H1 (cell line): ENCODE data around the gene NSF. TPM values are rescaled to one million over a fixed set of nuclear protein-coding genes. Genes with fewer than 3 reads are reported as not detected.
"Not testable (repeated sequence)": the region's sequence is repeated elsewhere in the genome, so short reads cannot be mapped to it uniquely, and the experiment has no call there.

Experiments used
- CTCF ChIA-PET: fragments of 300-600 bp; sonication (Branson Sonifier 250); formaldehyde crosslinking; loops from one replicate; lab custom pipeline; 2021; ENCODE audit not compliant: partially characterized antibody; lab: Charles Lee
- POLR2A ChIA-PET: fragments of 300-600 bp; sonication (Branson Sonifier 250); formaldehyde crosslinking; loops from one replicate; lab custom pipeline; 2021; ENCODE audit warnings: inconsistent platforms; ENCODE audit not compliant: partially characterized antibody; lab: Charles Lee
- DNase-seq, 2 experiments: peaks; one replicate each; pipeline versions ENCODE4 v3.0.0 to v3.0.0-alpha.2; 2010 to 2022; ENCODE audit warnings: low spot score in 2 of 2, low read depth in 1 of 2, mixed read lengths in 1 of 2
- FAIRE-seq: peaks from 2 replicates; lab custom pipeline; 2011; peaks lifted over from hg19 to GRCh38; lab: Jason Lieb, UNC
- H2AFZ ChIP-seq: 2 replicates; pipeline ENCODE4 v1.8.1; 2012; ENCODE audit warnings: low read length, inconsistent platforms
- H2AK5ac ChIP-seq: 2 replicates; pipeline ENCODE4 v1.6.1; 2013; ENCODE audit warnings: low read depth, low read length
- H2BK120ac ChIP-seq: replicated peaks from 2 replicates; pipeline ENCODE3; 2013; ENCODE audit warnings: low read depth, low read length, inconsistent platforms
- H2BK12ac ChIP-seq: 2 replicates; pipeline ENCODE4 v1.6.1; 2013; ENCODE audit warnings: low read depth, low read length
- H2BK15ac ChIP-seq: 2 replicates; pipeline ENCODE4 v1.6.1; 2013; ENCODE audit warnings: low read length
- H2BK20ac ChIP-seq: 2 replicates; pipeline ENCODE4 v1.6.1; 2013; ENCODE audit warnings: low read length
- H2BK5ac ChIP-seq: 2 replicates; pipeline ENCODE4 v1.6.1; 2013; ENCODE audit warnings: low read depth, low read length
- H3K14ac ChIP-seq: 2 replicates; pipeline ENCODE4 v1.6.1; 2013; ENCODE audit warnings: inconsistent platforms; ENCODE audit not compliant: insufficient read length
- H3K18ac ChIP-seq: 2 replicates; pipeline ENCODE4 v1.6.1; 2013; ENCODE audit warnings: low read length; ENCODE audit errors: extremely low read depth
- H3K23ac ChIP-seq: 2 replicates; pipeline ENCODE4 v1.6.1; 2013; ENCODE audit warnings: inconsistent platforms; ENCODE audit not compliant: insufficient read length
- H3K23me2 ChIP-seq: 2 replicates; pipeline ENCODE4 v1.6.1; 2013; ENCODE audit warnings: low read depth, low read length
- H3K27ac ChIP-seq: 2 replicates; pipeline ENCODE4 v1.6.1; 2011; ENCODE audit warnings: low read depth, low read length, inconsistent platforms
- H3K27me3 ChIP-seq, 4 experiments: replicated peaks in 1 of 4; 1 replicate in 1 of 4; 2 replicates in 3 of 4; pipeline versions ENCODE4 v1.6.1 to v1.8.1; 2011 to 2013; ENCODE audit warnings: low read length in 3 of 4, mild to moderate bottlenecking in 3 of 4, inconsistent platforms in 2 of 4, mixed read lengths in 2 of 4, moderate library complexity in 1 of 4; ENCODE audit not compliant: control insufficient read depth in 3 of 4, insufficient read depth in 3 of 4; ENCODE audit errors: extremely low read depth in 1 of 4
- H3K36me3 ChIP-seq, 4 experiments: 2 replicates each; pipeline versions ENCODE4 v1.6.1 to v1.8.1; 2011 to 2013; ENCODE audit warnings: mild to moderate bottlenecking in 4 of 4, low read length in 3 of 4, moderate library complexity in 2 of 4, control low read depth in 1 of 4, inconsistent platforms in 1 of 4; ENCODE audit not compliant: insufficient read depth in 4 of 4, control insufficient read depth in 2 of 4
- H3K4ac ChIP-seq: replicated peaks from 2 replicates; pipeline ENCODE3; 2013; ENCODE audit warnings: low read length, low read depth, mixed read lengths, inconsistent platforms; ENCODE audit not compliant: insufficient read length
- H3K4me1 ChIP-seq, 4 experiments: replicated peaks in 1 of 4; 1 replicate in 1 of 4; 2 replicates in 3 of 4; pipeline versions ENCODE4 v1.6.1 to v1.8.1; 2011 to 2013; ENCODE audit warnings: low read length in 3 of 4, inconsistent platforms in 2 of 4, mixed read lengths in 1 of 4; ENCODE audit not compliant: insufficient read depth in 4 of 4, control insufficient read depth in 3 of 4
- H3K4me2 ChIP-seq, 2 experiments: 2 replicates each; pipeline versions ENCODE4 v1.6.1 to v1.8.1; 2011 to 2013; ENCODE audit warnings: low read depth in 2 of 2, low read length in 2 of 2, control low read depth in 1 of 2, inconsistent platforms in 1 of 2, mild to moderate bottlenecking in 1 of 2; ENCODE audit not compliant: insufficient read depth in 1 of 2
- H3K4me3 ChIP-seq, 4 experiments: fragments of 200-600, 300-600 bp in 1 of 4; sonication (generic), shearing (Covaris generic), sonication (Bioruptor Twin) in 1 of 4; 2 replicates each; pipeline versions ENCODE4 v1.5.1 to v1.8.1; 2011 to 2016; ENCODE audit warnings: low read length in 4 of 4, low read depth in 3 of 4, control low read depth in 2 of 4, inconsistent platforms in 2 of 4, mild to moderate bottlenecking in 2 of 4, mixed read lengths in 1 of 4, moderate library complexity in 1 of 4; ENCODE audit not compliant: insufficient read depth in 2 of 4; ENCODE audit errors: extremely low read depth in 1 of 4
- H3K56ac ChIP-seq: replicated peaks from 2 replicates; pipeline ENCODE3; 2013; ENCODE audit warnings: low read depth, mild to moderate bottlenecking, mixed read lengths, low read length, inconsistent platforms; ENCODE audit not compliant: insufficient read length
- H3K79me1 ChIP-seq: 2 replicates; pipeline ENCODE4 v1.6.1; 2013; ENCODE audit warnings: low read depth, low read length, control low read depth
- H3K79me2 ChIP-seq, 2 experiments: 2 replicates each; pipeline versions ENCODE4 v1.6.1 to v1.8.1; 2012 to 2013; ENCODE audit warnings: low read length in 2 of 2, mild to moderate bottlenecking in 2 of 2, inconsistent platforms in 1 of 2; ENCODE audit not compliant: insufficient read depth in 2 of 2, control insufficient read depth in 1 of 2
- H3K9ac ChIP-seq, 4 experiments: replicated peaks in 1 of 4; 1 replicate in 1 of 4; 2 replicates in 3 of 4; pipeline versions ENCODE4 v1.6.1 to v1.8.1; 2011 to 2013; ENCODE audit warnings: low read depth in 3 of 4, low read length in 3 of 4, control low read depth in 2 of 4, mild to moderate bottlenecking in 2 of 4, moderate library complexity in 2 of 4, inconsistent platforms in 1 of 4; ENCODE audit errors: extremely low read depth in 1 of 4
- H3K9me3 ChIP-seq, 2 experiments: 2 replicates each; pipeline versions ENCODE4 v1.6.1 to v1.8.1; 2012 to 2013; ENCODE audit warnings: mild to moderate bottlenecking in 2 of 2, moderate library complexity in 2 of 2, control low read depth in 1 of 2, inconsistent platforms in 1 of 2, low read depth in 1 of 2, low read length in 1 of 2, mixed read lengths in 1 of 2; ENCODE audit not compliant: insufficient read depth in 2 of 2
- H4K20me1 ChIP-seq, 2 experiments: replicated peaks in 1 of 2; 2 replicates each; pipeline versions ENCODE3 to v1.8.1; 2011 to 2013; ENCODE audit warnings: inconsistent platforms in 2 of 2, low read length in 2 of 2, mild to moderate bottlenecking in 1 of 2; ENCODE audit not compliant: insufficient read depth in 2 of 2, control insufficient read depth in 1 of 2
- H4K5ac ChIP-seq: 2 replicates; pipeline ENCODE4 v1.6.1; 2013; ENCODE audit warnings: low read length, low read depth, mixed read lengths, inconsistent platforms; ENCODE audit not compliant: insufficient read length
- H4K8ac ChIP-seq: 2 replicates; pipeline ENCODE4 v1.8.0; 2013; ENCODE audit warnings: mild to moderate bottlenecking, moderate library complexity, low read length, inconsistent platforms; ENCODE audit not compliant: insufficient read depth; ENCODE audit errors: extremely low read depth
- H4K91ac ChIP-seq: replicated peaks from 2 replicates; pipeline ENCODE3; 2013; ENCODE audit warnings: low read length, mixed read lengths, inconsistent platforms; ENCODE audit not compliant: insufficient read length
- WGBS, 2 experiments: shearing (Covaris generic) in 1 of 2; methylation state at CpG; one replicate each; pipeline versions ENCODE4 v1.1.6 to v1.1.7; 2013 to 2015; ENCODE audit warnings: low lambda C conversion rate in 2 of 2, mixed read lengths in 2 of 2, inconsistent platforms in 1 of 2, low coverage in 1 of 2, missing lambda C conversion rate in 1 of 2; ENCODE audit not compliant: insufficient replicate concordance in 2 of 2, insufficient coverage in 1 of 2, insufficient read length in 1 of 2; ENCODE audit errors: extremely low coverage in 1 of 2, missing lambda C conversion rate in 1 of 2; 5-methylcytosine and 5-hydroxymethylcytosine counted together
- polyA plus RNA-seq, 7 experiments: library from polyadenylated mRNA; depleted of rRNA in 3 of 7; stranded (reverse) in 5 of 7; unstranded in 2 of 7; fragments of >200 nt in 5 of 7; fragments of 200-250 nt in 2 of 7; gene quantifications; 1 replicate in 5 of 7; 2 replicates in 1 of 7; 4 replicates in 1 of 7; pipeline versions ENCODE4 v1.2.1 to v1.2.3, GENCODE V29; 2011 to 2013; ENCODE audit warnings: missing spikeins in 2 of 7, mixed read lengths in 2 of 7
- total RNA-seq: library from RNA; stranded (reverse); fragmentation: NEBNext Ultra II Directional; extraction: Animal tissue kit (Norgen Biotek cat#: 25700); gene quantifications from 2 replicates; pipeline ENCODE4 v1.2.1, GENCODE V29; 2021

Gene NSF
- total and polyA plus RNA-seq, 2 of the 8 experiments (the other 6 are each of a cell fraction or from before 2014, with no cell fraction given): 13.0 to 27.7 TPM

GRCh38 chr17:46611304-46611703 lies 20.8 kb downstream of the NSF start:
- H3K4me1 ChIP-seq, H2BK5ac ChIP-seq, H2BK20ac ChIP-seq, H3K79me2 ChIP-seq, H3K79me1 ChIP-seq, H3K9me3 ChIP-seq, H3K27me3 ChIP-seq, POLR2A ChIA-PET, H2BK12ac ChIP-seq, H4K91ac ChIP-seq, H3K4me2 ChIP-seq, H4K5ac ChIP-seq, DNase-seq, H3K23ac ChIP-seq, H2BK15ac ChIP-seq, H3K27ac ChIP-seq, H3K18ac ChIP-seq, H3K23me2 ChIP-seq, H3K9ac ChIP-seq, H3K56ac ChIP-seq, H4K20me1 ChIP-seq, H4K8ac ChIP-seq, H2AFZ ChIP-seq, H3K14ac ChIP-seq, H3K4ac ChIP-seq, H3K4me3 ChIP-seq, CTCF ChIA-PET, H2AK5ac ChIP-seq, H2BK120ac ChIP-seq, H3K36me3 ChIP-seq: not testable (repeated sequence)
- peak; percentile 70 for FAIRE-seq
- no CpG with 5 or more reads among the region's 2 CpGs for WGBS, 2 experiments

GRCh38 chr17:46613876-46614275 lies 23.4 kb downstream of the NSF start:
- H2BK12ac ChIP-seq, H3K4ac ChIP-seq, H3K23ac ChIP-seq, DNase-seq, H2AFZ ChIP-seq, H3K27me3 ChIP-seq, H4K8ac ChIP-seq, H2BK5ac ChIP-seq, H2BK15ac ChIP-seq, H3K4me1 ChIP-seq, H3K36me3 ChIP-seq, H3K4me2 ChIP-seq, H3K9ac ChIP-seq, H3K56ac ChIP-seq, H4K91ac ChIP-seq, FAIRE-seq, H3K23me2 ChIP-seq, H3K18ac ChIP-seq, H3K27ac ChIP-seq, H2AK5ac ChIP-seq, POLR2A ChIA-PET, H2BK120ac ChIP-seq, H3K79me2 ChIP-seq, H2BK20ac ChIP-seq, H4K5ac ChIP-seq, CTCF ChIA-PET, H3K79me1 ChIP-seq, H3K14ac ChIP-seq, H3K4me3 ChIP-seq, H3K9me3 ChIP-seq, H4K20me1 ChIP-seq: not testable (repeated sequence)
- WGBS, 2 experiments: no CpG with 5 or more reads among the region's 1 CpG
